ENCODE results near the gene RFX2. TPM values are rescaled to one million over a fixed set of nuclear protein-coding genes. Genes with fewer than 3 reads are reported as not detected.

RFX2 gene
- total and polyA plus RNA-seq, 9 of the 15 experiments (the other 6 are each of a cell fraction or from before 2014, with no cell fraction given): 3.6 to 18.7 (median 8.7) TPM

GRCh38 chr19:5988517-5989387 is 121.5 kb downstream of the RFX2 start (continued):
- TF ChIP-seq, protein P1, sequence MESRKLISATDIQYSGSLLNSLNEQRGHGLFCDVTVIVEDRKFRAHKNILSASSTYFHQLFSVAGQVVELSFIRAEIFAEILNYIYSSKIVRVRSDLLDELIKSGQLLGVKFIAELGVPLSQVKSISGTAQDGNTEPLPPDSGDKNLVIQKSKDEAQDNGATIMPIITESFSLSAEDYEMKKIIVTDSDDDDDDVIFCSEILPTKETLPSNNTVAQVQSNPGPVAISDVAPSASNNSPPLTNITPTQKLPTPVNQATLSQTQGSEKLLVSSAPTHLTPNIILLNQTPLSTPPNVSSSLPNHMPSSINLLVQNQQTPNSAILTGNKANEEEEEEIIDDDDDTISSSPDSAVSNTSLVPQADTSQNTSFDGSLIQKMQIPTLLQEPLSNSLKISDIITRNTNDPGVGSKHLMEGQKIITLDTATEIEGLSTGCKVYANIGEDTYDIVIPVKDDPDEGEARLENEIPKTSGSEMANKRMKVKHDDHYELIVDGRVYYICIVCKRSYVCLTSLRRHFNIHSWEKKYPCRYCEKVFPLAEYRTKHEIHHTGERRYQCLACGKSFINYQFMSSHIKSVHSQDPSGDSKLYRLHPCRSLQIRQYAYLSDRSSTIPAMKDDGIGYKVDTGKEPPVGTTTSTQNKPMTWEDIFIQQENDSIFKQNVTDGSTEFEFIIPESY (CRISPR knock-in tag; IDR thresholded peaks at IDR 0.05): no peak
- TF ChIP-seq ZFP36 (IDR thresholded peaks at IDR 0.05; ENCODE audit: low read depth, low read length, partially characterized antibody): no peak
- TF ChIP-seq CHD2 (IDR thresholded peaks at IDR 0.05; ENCODE audit: low read depth, low read length): no peak
- TF ChIP-seq FOSL1 (tag; conservative IDR thresholded peaks at IDR 0.05): no peak
- TF ChIP-seq ETS2 (tag; IDR thresholded peaks at IDR 0.05; ENCODE audit: borderline replicate concordance, poor library complexity, severe bottlenecking): no peak
- no peak for TF ChIP-seq FOXJ3 (CRISPR knock-in tag; IDR thresholded peaks at IDR 0.05)
- no peak for TF ChIP-seq ZNF232 (CRISPR knock-in tag; IDR thresholded peaks at IDR 0.05)
- no peak for TF ChIP-seq HDAC6 (IDR thresholded peaks at IDR 0.05; ENCODE audit: low read depth, low read length)
- no peak for TF ChIP-seq ZBTB49 (CRISPR knock-in tag; IDR thresholded peaks at IDR 0.05; ENCODE audit: borderline replicate concordance)
- TF ChIP-seq PHTF2 (CRISPR knock-in tag; IDR thresholded peaks at IDR 0.05): no peak
- TF ChIP-seq SRSF3 (IDR thresholded peaks at IDR 0.05; ENCODE audit: insufficient read depth, low read length): no peak
- TF ChIP-seq RBM22 (IDR thresholded peaks at IDR 0.05; ENCODE audit: low read depth, low read length, poor library complexity, severe bottlenecking): no peak
- no peak for TF ChIP-seq NCOA4 (IDR thresholded peaks at IDR 0.05; ENCODE audit: partially characterized antibody)
